IMR-90 (cell line): ENCODE measurements around the gene CPNE6. TPM values are rescaled to one million over a fixed set of nuclear protein-coding genes. Genes with fewer than 3 reads are reported as not detected.

Experiments used
- ATAC-seq: fragments of 200-7000 bp; cut with Tn5 transposase; 2 replicates; pipeline ENCODE4 v1.9.1; 2020; ENCODE audit warnings: low read depth, mild to moderate bottlenecking, moderate library complexity
- BruUV-seq: library from RNA; stranded (reverse); fragments of 400-500 nt; replicated peaks from 2 replicates; lab custom pipeline; 2021; lab: Mats Ljungman, UMichigan
- CTCF ChIA-PET: fragments of 300-600 bp; formaldehyde crosslinking; extraction: SDS; loops from one replicate; lab custom pipeline; 2021; ENCODE audit warnings: antibody characterized with exemption; lab: Yijun Ruan, JAX
- POLR2A ChIA-PET: fragments of 300-600 bp; sonication (Branson Sonifier 250); formaldehyde crosslinking; loops from one replicate; lab custom pipeline; 2022; ENCODE audit warnings: antibody characterized with exemption; ENCODE audit not compliant: unreplicated experiment; lab: Charles Lee
- DNase-seq: peaks from one replicate; pipeline ENCODE4 v3.0.0; 2013
- H2AFZ ChIP-seq: replicated peaks from 2 replicates; pipeline ENCODE3; 2013; ENCODE audit warnings: low read length, mild to moderate bottlenecking; ENCODE audit not compliant: poor library complexity
- H2AK5ac ChIP-seq: 2 replicates; pipeline ENCODE4 v1.6.1; 2013; ENCODE audit warnings: low read depth, low read length, inconsistent platforms
- H2AK9ac ChIP-seq: replicated peaks from 2 replicates; pipeline ENCODE3; 2013; ENCODE audit warnings: mild to moderate bottlenecking, low read depth, low read length, moderate library complexity; ENCODE audit not compliant: poor library complexity
- H2BK120ac ChIP-seq: 2 replicates; pipeline ENCODE4 v1.6.1; 2013; ENCODE audit warnings: low read depth, low read length, inconsistent platforms
- H2BK15ac ChIP-seq: 3 replicates; pipeline ENCODE4 v1.6.1; 2013; ENCODE audit warnings: low read depth, low read length, inconsistent platforms
- H2BK20ac ChIP-seq: 2 replicates; pipeline ENCODE4 v1.6.1; 2013; ENCODE audit warnings: low read depth, mild to moderate bottlenecking, inconsistent platforms, low read length, moderate library complexity
- H2BK5ac ChIP-seq: 2 replicates; pipeline ENCODE4 v1.6.1; 2013; ENCODE audit warnings: mild to moderate bottlenecking, low read depth, low read length, inconsistent platforms; ENCODE audit not compliant: poor library complexity, severe bottlenecking
- H3K14ac ChIP-seq: replicated peaks from 2 replicates; pipeline ENCODE4 v1.6.1; 2013; ENCODE audit warnings: low read depth, low read length, inconsistent platforms
- H3K18ac ChIP-seq: 2 replicates; pipeline ENCODE4 v1.6.1; 2013; ENCODE audit warnings: low read depth, low read length, control low read depth
- H3K23ac ChIP-seq: 2 replicates; pipeline ENCODE4 v1.6.1; 2013; ENCODE audit warnings: low read depth, low read length, inconsistent platforms
- H3K27ac ChIP-seq: 2 replicates; pipeline ENCODE4 v1.5.1; 2013; ENCODE audit warnings: mild to moderate bottlenecking, control low read depth, low read length; ENCODE audit not compliant: insufficient read depth
- H3K27me3 ChIP-seq: 2 replicates; pipeline ENCODE4 v1.6.1; 2013; ENCODE audit warnings: low read length; ENCODE audit not compliant: control insufficient read depth, insufficient read depth
- H3K36me3 ChIP-seq: 2 replicates; pipeline ENCODE4 v1.6.1; 2013; ENCODE audit warnings: low read length, mixed read lengths; ENCODE audit not compliant: control insufficient read depth, insufficient read depth
- H3K4ac ChIP-seq: 2 replicates; pipeline ENCODE4 v1.6.1; 2013; ENCODE audit warnings: low read depth, low read length, inconsistent platforms
- H3K4me1 ChIP-seq: 2 replicates; pipeline ENCODE4 v1.6.1; 2013; ENCODE audit warnings: low read length, mixed read lengths; ENCODE audit not compliant: control insufficient read depth, insufficient read depth
- H3K4me2 ChIP-seq: 2 replicates; pipeline ENCODE4 v1.6.1; 2013; ENCODE audit warnings: low read depth, mild to moderate bottlenecking, control low read depth, low read length, moderate library complexity
- H3K4me3 ChIP-seq: 2 replicates; pipeline ENCODE4 v1.5.1; 2013; ENCODE audit warnings: low read depth, mild to moderate bottlenecking, control low read depth, low read length, moderate library complexity; ENCODE audit not compliant: insufficient read depth
- H3K56ac ChIP-seq: 2 replicates; pipeline ENCODE4 v1.6.1; 2013; ENCODE audit warnings: low read length, inconsistent platforms; ENCODE audit not compliant: insufficient read depth; ENCODE audit errors: extremely low read depth
- H3K79me1 ChIP-seq, 2 experiments: 2 replicates each; pipeline ENCODE4 v1.6.1; 2013; ENCODE audit warnings: low read length in 2 of 2, inconsistent platforms in 1 of 2, low read depth in 1 of 2
- H3K9ac ChIP-seq: 2 replicates; pipeline ENCODE4 v1.6.1; 2013; ENCODE audit warnings: low read depth, low read length, control low read depth
- H3K9me1 ChIP-seq: 2 replicates; pipeline ENCODE4 v1.6.1; 2013; ENCODE audit warnings: low read length, inconsistent platforms; ENCODE audit not compliant: insufficient read depth
- H3K9me3 ChIP-seq: 2 replicates; pipeline ENCODE4 v1.6.1; 2013; ENCODE audit warnings: low read length; ENCODE audit not compliant: control insufficient read depth, insufficient read depth
- H4K20me1 ChIP-seq: 2 replicates; pipeline ENCODE4 v1.6.1; 2013; ENCODE audit warnings: low read length, inconsistent platforms; ENCODE audit not compliant: insufficient read depth
- H4K5ac ChIP-seq: 2 replicates; pipeline ENCODE4 v1.6.1; 2013; ENCODE audit warnings: mild to moderate bottlenecking, low read depth, low read length, control low read depth
- H4K8ac ChIP-seq, 2 experiments: 2 replicates each; pipeline ENCODE4 v1.6.1; 2013; ENCODE audit warnings: low read depth in 2 of 2, low read length in 2 of 2, control low read depth in 1 of 2, inconsistent platforms in 1 of 2
- H4K91ac ChIP-seq: 2 replicates; pipeline ENCODE4 v1.6.1; 2013; ENCODE audit warnings: low read depth, low read length, inconsistent platforms; ENCODE audit not compliant: insufficient read depth
- BHLHE40 ChIP-seq: fragments of 150-350 bp; IDR thresholded peaks from 2 replicates; pipeline ENCODE4 v1.6.1; 2016; ENCODE audit warnings: mild to moderate bottlenecking, low read depth, low read length
- CEBPB ChIP-seq: IDR thresholded peaks from 2 replicates; pipeline ENCODE4 v1.6.1; 2012; ENCODE audit warnings: low read depth, low read length, improper control_type of control experiment
- CHD1 ChIP-seq: IDR thresholded peaks from 2 replicates; pipeline ENCODE4 v1.6.1; 2012; ENCODE audit warnings: low read depth, low read length, improper control_type of control experiment
- FOS ChIP-seq: fragments of 150-350 bp; IDR thresholded peaks from 2 replicates; pipeline ENCODE4 v1.6.1; 2016; ENCODE audit warnings: low read depth, low read length
- MAFK ChIP-seq: IDR thresholded peaks from 2 replicates; pipeline ENCODE4 v1.6.1; 2012; ENCODE audit warnings: low read depth, low read length, improper control_type of control experiment
- MXI1 ChIP-seq: IDR thresholded peaks from 2 replicates; pipeline ENCODE4 v1.6.1; 2012; ENCODE audit warnings: low read depth, mild to moderate bottlenecking, low read length, moderate library complexity, borderline replicate concordance
- POLR2A ChIP-seq: IDR thresholded peaks from 2 replicates; pipeline ENCODE4 v1.6.1; 2012; ENCODE audit warnings: mild to moderate bottlenecking, low read depth, low read length
- WGBS, 2 experiments: methylation state at CpG; one replicate each; pipeline versions ENCODE4 v1.1.5 to v1.1.7; 2013; ENCODE audit warnings: missing lambda C conversion rate in 2 of 2; ENCODE audit not compliant: insufficient read length in 1 of 2; ENCODE audit errors: extremely low coverage in 2 of 2; 5-methylcytosine and 5-hydroxymethylcytosine counted together
- dilution Hi-C: fragments of 300-500 bp; cut with HindIII; formaldehyde crosslinking; loops from one replicate; pipeline ENCODE4 v1.14.3; 2018; ENCODE audit warnings: low sequenced_read_pairs; ENCODE audit not compliant: unreplicated experiment
- in situ Hi-C: fragments of 300-500 bp; cut with MboI; formaldehyde crosslinking; loops from 3 replicates; pipeline ENCODE4 v1.14.3; 2019; ENCODE audit warnings: low sequenced_read_pairs, inconsistent platforms, mixed read lengths
- intact Hi-C: fragments of 100-400 bp; cut with micrococcal nuclease; formaldehyde crosslinking; loops from 2 replicates; pipeline ENCODE4 v1.10.0; 2022
- polyA plus RNA-seq, 3 experiments: library from polyadenylated mRNA; depleted of rRNA; stranded (reverse); fragments of >200 nt; gene quantifications; 2 replicates each; pipeline ENCODE4 v1.2.3, GENCODE V29; 2012; ENCODE audit warnings: low replicate concordance in 1 of 3
- total RNA-seq: library from RNA; depleted of rRNA; stranded (reverse); fragments of >200 nt; gene quantifications from 2 replicates; pipeline ENCODE4 v1.2.3, GENCODE V29; 2012
- TF ChIP-seq, protein P1 (sequence below): conservative IDR thresholded peaks from 2 replicates; pipeline ENCODE4 v1.5.1; 2012; ENCODE audit warnings: mild to moderate bottlenecking, low read depth, low read length, improper control_type of control experiment
- TF ChIP-seq, protein P2 (sequence below): fragments of 150-350 bp; IDR thresholded peaks from 2 replicates; pipeline ENCODE4 v1.6.1; 2017; ENCODE audit warnings: mild to moderate bottlenecking, antibody characterized with exemption, low read length, low read depth

Gene CPNE6
- total and polyA plus RNA-seq, 2 of the 4 experiments (the other 2 are of a cell fraction) = not detected

DNA sequence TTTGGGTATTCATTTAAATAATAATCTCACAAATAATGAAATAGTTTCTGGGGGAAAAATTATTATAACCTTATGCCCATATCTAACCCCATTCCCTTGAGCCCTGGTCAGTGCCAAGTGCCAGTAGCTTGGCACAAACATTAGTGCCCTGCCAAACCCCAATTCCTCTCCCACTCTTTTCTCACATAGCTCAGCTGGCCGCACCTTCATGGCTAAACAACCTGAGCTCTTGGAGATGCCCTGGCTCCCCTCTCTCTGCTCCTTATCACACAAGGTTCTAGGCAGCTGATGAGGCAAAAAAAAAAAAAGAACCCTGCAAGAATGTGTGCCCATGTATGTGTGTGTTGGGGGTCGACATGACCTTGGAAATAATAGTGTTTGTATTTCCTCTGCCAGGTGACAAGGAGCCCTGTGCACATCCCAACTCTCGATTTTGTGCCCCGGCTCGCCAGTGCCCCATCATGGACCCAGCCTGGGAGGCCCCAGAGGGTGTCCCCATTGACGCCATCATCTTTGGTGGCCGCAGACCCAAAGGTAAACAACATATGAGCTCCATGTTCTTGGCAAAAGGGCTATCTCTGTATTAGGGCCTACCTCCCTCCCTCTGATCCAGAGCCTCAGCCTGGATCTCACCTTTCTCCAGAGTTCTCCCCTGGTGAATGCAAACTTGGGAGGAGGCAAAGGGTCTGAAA lies 31.1 kb downstream of the CPNE6 start:
- no peak overlapping the region for H3K18ac ChIP-seq
- H3K27ac ChIP-seq = no peak overlapping the region
- no peaks in the 10 kb centered on the region for H3K4me1 ChIP-seq
- peaks cover 8% of the 10 kb centered on the region; the same call in 1 of the 2 replicates for H3K9me1 ChIP-seq
- POLR2A ChIA-PET = no interaction called here
- H2AFZ ChIP-seq = no peak overlapping the region
- no peak for TF ChIP-seq CHD1
- TF ChIP-seq CEBPB = no peak
- no peak for TF ChIP-seq MXI1
- TF ChIP-seq, protein P1, sequence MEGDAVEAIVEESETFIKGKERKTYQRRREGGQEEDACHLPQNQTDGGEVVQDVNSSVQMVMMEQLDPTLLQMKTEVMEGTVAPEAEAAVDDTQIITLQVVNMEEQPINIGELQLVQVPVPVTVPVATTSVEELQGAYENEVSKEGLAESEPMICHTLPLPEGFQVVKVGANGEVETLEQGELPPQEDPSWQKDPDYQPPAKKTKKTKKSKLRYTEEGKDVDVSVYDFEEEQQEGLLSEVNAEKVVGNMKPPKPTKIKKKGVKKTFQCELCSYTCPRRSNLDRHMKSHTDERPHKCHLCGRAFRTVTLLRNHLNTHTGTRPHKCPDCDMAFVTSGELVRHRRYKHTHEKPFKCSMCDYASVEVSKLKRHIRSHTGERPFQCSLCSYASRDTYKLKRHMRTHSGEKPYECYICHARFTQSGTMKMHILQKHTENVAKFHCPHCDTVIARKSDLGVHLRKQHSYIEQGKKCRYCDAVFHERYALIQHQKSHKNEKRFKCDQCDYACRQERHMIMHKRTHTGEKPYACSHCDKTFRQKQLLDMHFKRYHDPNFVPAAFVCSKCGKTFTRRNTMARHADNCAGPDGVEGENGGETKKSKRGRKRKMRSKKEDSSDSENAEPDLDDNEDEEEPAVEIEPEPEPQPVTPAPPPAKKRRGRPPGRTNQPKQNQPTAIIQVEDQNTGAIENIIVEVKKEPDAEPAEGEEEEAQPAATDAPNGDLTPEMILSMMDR = no peak
- no peak for TF ChIP-seq POLR2A
- TF ChIP-seq BHLHE40 = no peak
- TF ChIP-seq, protein P2, sequence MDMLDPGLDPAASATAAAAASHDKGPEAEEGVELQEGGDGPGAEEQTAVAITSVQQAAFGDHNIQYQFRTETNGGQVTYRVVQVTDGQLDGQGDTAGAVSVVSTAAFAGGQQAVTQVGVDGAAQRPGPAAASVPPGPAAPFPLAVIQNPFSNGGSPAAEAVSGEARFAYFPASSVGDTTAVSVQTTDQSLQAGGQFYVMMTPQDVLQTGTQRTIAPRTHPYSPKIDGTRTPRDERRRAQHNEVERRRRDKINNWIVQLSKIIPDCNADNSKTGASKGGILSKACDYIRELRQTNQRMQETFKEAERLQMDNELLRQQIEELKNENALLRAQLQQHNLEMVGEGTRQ = no peak
- TF ChIP-seq MAFK = no peak
- no peak for TF ChIP-seq FOS
- dilution Hi-C loops = no loop called here
- no peak overlapping the region for H2BK120ac ChIP-seq
- no peak overlapping the region for H3K9ac ChIP-seq
- no peak overlapping the region for H4K5ac ChIP-seq
- no peak overlapping the region for H4K8ac ChIP-seq
- no peak overlapping the region for H2BK15ac ChIP-seq
- no peak overlapping the region for H2BK5ac ChIP-seq
- no peak overlapping the region for H3K4me3 ChIP-seq
- peak overlapping the region; percentile 77 for H2AK9ac ChIP-seq
- in situ Hi-C loops = no loop called here
- H3K36me3 ChIP-seq = peaks cover 45% of the 10 kb centered on the region
- H4K20me1 ChIP-seq = peaks cover 9% of the 10 kb centered on the region; the same call in 1 of the 2 replicates
- CTCF ChIA-PET = interaction anchor here (1.5 kb wide), 1 partner anchor 22 kb away, joined by 3 read pairs; no protein-coding TSS in a partner anchor
- no peak overlapping the region for H3K4ac ChIP-seq
- no CpG with 5 or more reads among the region's 7 CpGs for WGBS, 2 experiments
- no peak overlapping the region for H2AK5ac ChIP-seq
- H3K4me2 ChIP-seq = no peak overlapping the region
- intact Hi-C loops = no loop called here
- no peak overlapping the region for H2BK20ac ChIP-seq
- DNase-seq (no peak), ATAC-seq (no peak)
- no peak overlapping the region for H3K23ac ChIP-seq
- no peaks in the 10 kb centered on the region; the same call in 1 of the 2 replicates for H3K9me3 ChIP-seq
- H3K27me3 ChIP-seq = no peaks in the 10 kb centered on the region
- H3K79me1 ChIP-seq = peaks cover 0 to 15% of the 10 kb centered on the region in 2 experiments; a peak in 1 of 4 replicates
- H3K14ac ChIP-seq = no peak overlapping the region
- H3K56ac ChIP-seq = no peak overlapping the region
- no TSS peak for BruUV-seq
- H4K91ac ChIP-seq = no peak overlapping the region
